GM12864 (cell line): ENCODE results near the gene FOXRED2.

Experiments used
- DNase-seq: peaks from one replicate; pipeline ENCODE4 v3.0.0-alpha.2; 2011; ENCODE audit warnings: low read depth
- H3K4me3 ChIP-seq: 2 replicates; pipeline ENCODE4 v1.5.1; 2011; ENCODE audit warnings: mild to moderate bottlenecking, low read depth, low read length, control low read depth
- CTCF ChIP-seq: IDR thresholded peaks from 2 replicates; pipeline ENCODE4 v1.5.1; 2011; ENCODE audit warnings: low read depth, mild to moderate bottlenecking, moderate library complexity, low read length, control low read depth, inconsistent platforms; ENCODE audit errors: missing control alignments

Gene FOXRED2

GRCh38 chr22:36470162-36470993 is 36.5 kb downstream of the FOXRED2 start:
- DNase-seq = no peak

GRCh38 chr22:36469094-36469710 is 37.6 kb downstream of the FOXRED2 start:
- DNase-seq = no peak
- no peak overlapping the region for H3K4me3 ChIP-seq
- no peak for TF ChIP-seq CTCF

More at GRCh38 chr22:36470162-36470993, 36.5 kb downstream of the FOXRED2 start:
- TF ChIP-seq CTCF = peak; percentile 96
- no peak overlapping the region for H3K4me3 ChIP-seq

GRCh38 chr22:36467946-36468345 is 38.9 kb downstream of the FOXRED2 start:
- H3K4me3 ChIP-seq = no peak overlapping the region
- no peak for DNase-seq
- no peak for TF ChIP-seq CTCF

GRCh38 chr22:36467042-36467810 is 39.6 kb downstream of the FOXRED2 start:
- H3K4me3 ChIP-seq = no peak overlapping the region
- TF ChIP-seq CTCF = no peak
- DNase-seq = no peak

- no peak for TF ChIP-seq CTCF
- no peak overlapping the region for H3K4me3 ChIP-seq
- DNase-seq = no peak
Measured at GRCh38 chr22:36466258-36466657, 40.6 kb downstream of the FOXRED2 start.

- TF ChIP-seq CTCF = no peak
- H3K4me3 ChIP-seq = no peak overlapping the region
- no peak for DNase-seq
Measured at GRCh38 chr22:36465232-36466021, 41.4 kb downstream of the FOXRED2 start.
